HG03378 (cell line): ENCODE data around the gene NUP35.

ENCODE experiments used
- ATAC-seq: cut with Tn5 transposase; IDR thresholded peaks from one replicate; pipeline ENCODE4 v1.9.1; 2021; ENCODE audit warnings: mild to moderate bottlenecking, moderate library complexity; ENCODE audit not compliant: unreplicated experiment

The NUP35 gene

GRCh38 chr2:183207110-183207509, 82.9 kb downstream of the NUP35 start:
- no peak for ATAC-seq

DNA sequence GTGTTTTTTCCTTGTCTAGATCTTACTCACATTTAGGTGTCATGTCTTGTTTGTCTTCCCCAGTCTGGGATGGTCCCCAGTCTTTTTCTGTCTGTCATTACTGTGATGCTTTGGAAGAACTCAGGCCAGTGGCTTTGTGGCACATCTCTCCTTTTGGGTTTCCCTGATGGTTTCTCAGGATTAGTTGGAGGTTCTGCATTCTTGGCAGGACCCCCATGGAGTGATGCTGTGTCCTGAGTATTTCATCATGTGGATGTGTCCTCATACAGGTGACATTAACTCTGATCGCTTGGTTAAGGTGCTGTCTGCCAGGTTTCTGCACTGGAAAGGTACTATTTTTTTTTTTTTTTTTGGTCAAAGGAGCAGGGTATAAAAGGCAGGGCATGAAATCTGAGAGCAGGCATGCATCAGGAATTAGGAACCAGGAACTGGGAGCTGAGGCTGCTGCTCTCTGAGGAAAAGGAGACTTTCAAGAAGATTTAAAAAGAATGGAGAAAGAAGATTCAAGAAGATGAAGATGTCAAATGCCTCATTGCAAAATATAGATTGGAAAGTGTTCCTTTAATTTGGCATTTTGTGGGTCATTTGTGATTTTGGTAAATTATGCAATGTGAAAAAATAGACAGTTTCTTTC, 85.3 kb downstream of the NUP35 start:
- no peak for ATAC-seq
